DOHH2 (cell line): ENCODE measurements around the gene OSBPL2.

Experiments
- CTCF ChIP-seq: fragments of 200-600 bp; sonication (generic); IDR thresholded peaks from one replicate; pipeline ENCODE4 v1.5.1; 2014; ENCODE audit warnings: antibody characterized with exemption, mild to moderate bottlenecking, low read depth, low read length; ENCODE audit not compliant: poor library complexity, severe bottlenecking
- EZH2phosphoT487 ChIP-seq: fragments of 200-600 bp; sonication (generic); IDR thresholded peaks from 2 replicates; pipeline ENCODE4 v1.6.1; 2017; ENCODE audit warnings: borderline replicate concordance, mild to moderate bottlenecking, antibody characterized with exemption, low read length, moderate library complexity, mixed read lengths

- TF ChIP-seq CTCF, result no peak
- no peak for TF ChIP-seq EZH2phosphoT487
These were observed 43.0 kb downstream of the OSBPL2 start for GRCh38 chr20:62281161-62281933.
